Endothelial cell of umbilical vein (primary cell): ENCODE results near the gene PARD3B. TPM values are rescaled to one million over a fixed set of nuclear protein-coding genes. Genes with fewer than 3 reads are reported as not detected.

Experiments used
- BruUV-seq: library from RNA; stranded (reverse); fragments of 400-500 nt; replicated peaks from 2 replicates; lab custom pipeline; 2021; lab: Mats Ljungman, UMichigan
- CTCF ChIA-PET: fragments of 300-600, 350-600 bp; sonication (Branson Sonifier 250); formaldehyde crosslinking; loops from one replicate; lab custom pipeline; 2021; ENCODE audit warnings: antibody characterized with exemption, inconsistent platforms; lab: Charles Lee
- POLR2A ChIA-PET: fragments of 300-600, 350-600 bp; sonication (Branson Sonifier 250); formaldehyde crosslinking; loops from one replicate; lab custom pipeline; 2021; ENCODE audit warnings: antibody characterized with exemption, inconsistent platforms; lab: Charles Lee
- DNase-seq: peaks from one replicate; pipeline ENCODE4 v3.0.0-alpha.2; 2011; ENCODE audit warnings: low read depth, low spot score
- FAIRE-seq: peaks from 2 replicates; lab custom pipeline; 2011; peaks lifted over from hg19 to GRCh38; lab: Jason Lieb, UNC
- H2AFZ ChIP-seq: 2 replicates; pipeline ENCODE4 v1.6.0; 2012; ENCODE audit warnings: low read depth, low read length, control low read depth, inconsistent platforms
- H3K27ac ChIP-seq: 2 replicates; pipeline ENCODE4 v1.5.1; 2011; ENCODE audit warnings: low read depth, mild to moderate bottlenecking, control low read depth, low read length, moderate library complexity; ENCODE audit not compliant: insufficient read depth
- H3K27me3 ChIP-seq, 2 experiments: 2 replicates each; pipeline versions ENCODE4 v1.6.0 to v1.6.1; 2011; ENCODE audit warnings: low read length in 2 of 2, mixed read lengths in 1 of 2; ENCODE audit not compliant: control insufficient read depth in 2 of 2, insufficient read depth in 2 of 2
- H3K36me3 ChIP-seq, 2 experiments: 2 replicates in 1 of 2; 3 replicates in 1 of 2; pipeline ENCODE4 v1.5.1; 2011; ENCODE audit warnings: low read length in 2 of 2, mild to moderate bottlenecking in 1 of 2, moderate library complexity in 1 of 2; ENCODE audit not compliant: control insufficient read depth in 2 of 2, insufficient read depth in 2 of 2; ENCODE audit errors: extremely low read depth in 1 of 2
- H3K4me1 ChIP-seq: 3 replicates; pipeline ENCODE4 v1.5.1; 2011; ENCODE audit warnings: mild to moderate bottlenecking, low read length; ENCODE audit not compliant: control insufficient read depth, insufficient read depth; ENCODE audit errors: extremely low read depth
- H3K4me2 ChIP-seq: 2 replicates; pipeline ENCODE4 v1.6.1; 2011; ENCODE audit warnings: low read length, control low read depth, mixed read lengths; ENCODE audit not compliant: insufficient read depth
- H3K4me3 ChIP-seq, 3 experiments: fragments of 200-600 bp in 1 of 3; sonication (generic), shearing (Covaris generic) in 1 of 3; replicated peaks in 1 of 3; 2 replicates each; pipeline ENCODE4 v1.5.1; 2011 to 2016; ENCODE audit warnings: control low read depth in 3 of 3, low read length in 3 of 3, mild to moderate bottlenecking in 2 of 3, inconsistent platforms in 1 of 3, low read depth in 1 of 3, moderate library complexity in 1 of 3; ENCODE audit not compliant: insufficient read depth in 1 of 3
- H3K79me2 ChIP-seq: 2 replicates; pipeline ENCODE4 v1.6.0; 2012; ENCODE audit warnings: low read length, inconsistent platforms; ENCODE audit not compliant: control insufficient read depth, insufficient read depth
- H3K9ac ChIP-seq: replicated peaks from 2 replicates; pipeline ENCODE3; 2011; ENCODE audit warnings: low read length, control low read depth; ENCODE audit not compliant: insufficient read depth; ENCODE audit errors: extremely low read depth
- H3K9me1 ChIP-seq: replicated peaks from 3 replicates; pipeline ENCODE4 v1.6.0; 2011; ENCODE audit warnings: mild to moderate bottlenecking, low read length; ENCODE audit not compliant: control insufficient read depth, insufficient read depth; ENCODE audit errors: extremely low read depth
- H3K9me3 ChIP-seq: replicated peaks from 2 replicates; pipeline ENCODE4 v1.5.1; 2012; ENCODE audit warnings: low read length, inconsistent platforms; ENCODE audit not compliant: control insufficient read depth, insufficient read depth
- H4K20me1 ChIP-seq: replicated peaks from 2 replicates; pipeline ENCODE3; 2011; ENCODE audit warnings: mild to moderate bottlenecking, low read length; ENCODE audit not compliant: control insufficient read depth, insufficient read depth; ENCODE audit errors: extremely low read depth
- CTCF ChIP-seq, 2 donors: IDR thresholded peaks; 1 replicate in 1 of 2; 2 replicates in 1 of 2; pipeline ENCODE4 v1.5.1; 2011; ENCODE audit warnings: low read length in 2 of 2, mild to moderate bottlenecking in 2 of 2, moderate library complexity in 2 of 2, control low read depth in 1 of 2, inconsistent platforms in 1 of 2, low read depth in 1 of 2; ENCODE audit not compliant: insufficient read depth in 1 of 2; ENCODE audit errors: extremely low read depth in 1 of 2
- EZH2 ChIP-seq: IDR thresholded peaks from 2 replicates; pipeline ENCODE4 v1.6.1; 2012; ENCODE audit warnings: borderline replicate concordance, low read depth, mild to moderate bottlenecking, moderate library complexity, low read length, inconsistent platforms; ENCODE audit not compliant: severe bottlenecking
- FOS ChIP-seq: IDR thresholded peaks from 2 replicates; pipeline ENCODE4 v1.6.1; 2011; ENCODE audit warnings: mild to moderate bottlenecking, low read length, moderate library complexity, borderline replicate concordance; ENCODE audit not compliant: insufficient read depth
- GATA2 ChIP-seq: IDR thresholded peaks from 2 replicates; pipeline ENCODE4 v1.7.0; 2011; ENCODE audit warnings: low read depth, mild to moderate bottlenecking, moderate library complexity, mixed read lengths, low read length; ENCODE audit not compliant: insufficient read length, insufficient read depth
- JUN ChIP-seq: IDR thresholded peaks from 2 replicates; pipeline ENCODE4 v1.6.1; 2011; ENCODE audit warnings: borderline replicate concordance, low read depth; ENCODE audit not compliant: insufficient read length, insufficient read depth
- MAX ChIP-seq: IDR thresholded peaks from 2 replicates; pipeline ENCODE4 v1.6.1; 2011; ENCODE audit not compliant: insufficient read depth, insufficient read length
- MYC ChIP-seq: IDR thresholded peaks from one replicate; pipeline ENCODE4 v1.6.1; 2011; ENCODE audit warnings: mild to moderate bottlenecking, low read depth, low read length
- POLR2A ChIP-seq: IDR thresholded peaks from 2 replicates; pipeline ENCODE4 v1.6.1; 2012; ENCODE audit warnings: low read depth, mild to moderate bottlenecking, control low read depth, low read length
- POLR2AphosphoS5 ChIP-seq: IDR thresholded peaks from 2 replicates; pipeline ENCODE4 v1.6.1; 2012; ENCODE audit warnings: low read depth, mild to moderate bottlenecking, control low read depth, low read length, moderate library complexity; ENCODE audit not compliant: insufficient read depth
- dilution Hi-C: fragments of 300-500 bp; cut with MboI; formaldehyde crosslinking; loops from one replicate; pipeline ENCODE4 v1.15.0; 2019; ENCODE audit warnings: low sequenced_read_pairs; ENCODE audit not compliant: extremely low pct_ligation_motif_present
- intact Hi-C: fragments of 100-400 bp; cut with micrococcal nuclease; formaldehyde crosslinking; loops from one replicate; pipeline ENCODE4 v1.10.0; 2022
- polyA plus RNA-seq, 4 experiments: library from polyadenylated mRNA; depleted of rRNA in 3 of 4; stranded (reverse) in 3 of 4; unstranded in 1 of 4; fragments of >200 nt; gene quantifications; 2 replicates each; pipeline versions ENCODE4 v1.2.1 to v1.2.3, GENCODE V29; 2011 to 2012; ENCODE audit warnings: missing spikeins in 1 of 4
- total RNA-seq: library from RNA; stranded (reverse); gene quantifications from 2 replicates; pipeline ENCODE4 v1.2.3, GENCODE V29; 2021

The PARD3B gene
- total and polyA plus RNA-seq, 2 donors (not counting 3 experiments of a cell fraction or from before 2014, with no cell fraction given): 2.2 to 30.9 TPM

GRCh38 chr2:205193836-205194228 is 648.6 kb downstream of the PARD3B start:
- FAIRE-seq: no peak
- POLR2A ChIA-PET: no interaction called here

More at GRCh38 chr2:205193836-205194228, 648.6 kb downstream of the PARD3B start:
- no peak for DNase-seq
- Histone ChIP-seq H3K79me2 (no peaks in the 10 kb centered on the region), H3K27ac (no peak overlapping the region), H3K9ac (no peak overlapping the region), H3K9me1 (no peaks in the 10 kb centered on the region), H4K20me1 (no peaks in the 10 kb centered on the region), H2AFZ (no peak overlapping the region), H3K27me3 (no peaks in the 10 kb centered on the region), H3K4me3 (no peak overlapping the region), H3K4me2 (no peak overlapping the region), H3K4me1 (peaks cover 17% of the 10 kb centered on the region), H3K9me3 (no peaks in the 10 kb centered on the region), H3K36me3 (no peaks in the 10 kb centered on the region)
- no TSS peak for BruUV-seq
- intact Hi-C loops (no loop called here), dilution Hi-C loops (no loop called here)
- TF ChIP-seq MYC: no peak
- no peak for TF ChIP-seq POLR2A
- TF ChIP-seq GATA2: no peak
- TF ChIP-seq FOS: no peak
- no peak for TF ChIP-seq JUN
- TF ChIP-seq POLR2AphosphoS5: no peak
- no peak for TF ChIP-seq MAX
- no peak for TF ChIP-seq EZH2
- no peak for TF ChIP-seq CTCF (IDR thresholded peaks at IDR 0.05; ENCODE audit: extremely low read depth in 1 of 2, insufficient read depth in 1 of 2, low read depth in 1 of 2, low read length in 2 of 2)
- CTCF ChIA-PET: no interaction called here
